Endothelial cell of umbilical vein (primary cell): ENCODE data around the gene TECTB. TPM values are rescaled to one million over a fixed set of nuclear protein-coding genes. Genes with fewer than 3 reads are reported as not detected.

Source experiments
- BruUV-seq: library from RNA; stranded (reverse); fragments of 400-500 nt; replicated peaks from 2 replicates; lab custom pipeline; 2021; lab: Mats Ljungman, UMichigan
- CTCF ChIA-PET: fragments of 300-600, 350-600 bp; sonication (Branson Sonifier 250); formaldehyde crosslinking; loops from one replicate; lab custom pipeline; 2021; ENCODE audit warnings: antibody characterized with exemption, inconsistent platforms; lab: Charles Lee
- POLR2A ChIA-PET: fragments of 300-600, 350-600 bp; sonication (Branson Sonifier 250); formaldehyde crosslinking; loops from one replicate; lab custom pipeline; 2021; ENCODE audit warnings: antibody characterized with exemption, inconsistent platforms; lab: Charles Lee
- DNase-seq: peaks from one replicate; pipeline ENCODE4 v3.0.0-alpha.2; 2011; ENCODE audit warnings: low read depth, low spot score
- FAIRE-seq: peaks from 2 replicates; lab custom pipeline; 2011; peaks lifted over from hg19 to GRCh38; lab: Jason Lieb, UNC
- H2AFZ ChIP-seq: 2 replicates; pipeline ENCODE4 v1.6.0; 2012; ENCODE audit warnings: low read depth, low read length, control low read depth, inconsistent platforms
- H3K27ac ChIP-seq: 2 replicates; pipeline ENCODE4 v1.5.1; 2011; ENCODE audit warnings: low read depth, mild to moderate bottlenecking, control low read depth, low read length, moderate library complexity; ENCODE audit not compliant: insufficient read depth
- H3K27me3 ChIP-seq, 2 experiments: 2 replicates each; pipeline versions ENCODE4 v1.6.0 to v1.6.1; 2011; ENCODE audit warnings: low read length in 2 of 2, mixed read lengths in 1 of 2; ENCODE audit not compliant: control insufficient read depth in 2 of 2, insufficient read depth in 2 of 2
- H3K36me3 ChIP-seq, 2 experiments: 2 replicates in 1 of 2; 3 replicates in 1 of 2; pipeline ENCODE4 v1.5.1; 2011; ENCODE audit warnings: low read length in 2 of 2, mild to moderate bottlenecking in 1 of 2, moderate library complexity in 1 of 2; ENCODE audit not compliant: control insufficient read depth in 2 of 2, insufficient read depth in 2 of 2; ENCODE audit errors: extremely low read depth in 1 of 2
- H3K4me1 ChIP-seq: 3 replicates; pipeline ENCODE4 v1.5.1; 2011; ENCODE audit warnings: mild to moderate bottlenecking, low read length; ENCODE audit not compliant: control insufficient read depth, insufficient read depth; ENCODE audit errors: extremely low read depth
- H3K4me2 ChIP-seq: 2 replicates; pipeline ENCODE4 v1.6.1; 2011; ENCODE audit warnings: low read length, control low read depth, mixed read lengths; ENCODE audit not compliant: insufficient read depth
- H3K4me3 ChIP-seq, 3 experiments: fragments of 200-600 bp in 1 of 3; sonication (generic), shearing (Covaris generic) in 1 of 3; replicated peaks in 1 of 3; 2 replicates each; pipeline ENCODE4 v1.5.1; 2011 to 2016; ENCODE audit warnings: control low read depth in 3 of 3, low read length in 3 of 3, mild to moderate bottlenecking in 2 of 3, inconsistent platforms in 1 of 3, low read depth in 1 of 3, moderate library complexity in 1 of 3; ENCODE audit not compliant: insufficient read depth in 1 of 3
- H3K79me2 ChIP-seq: 2 replicates; pipeline ENCODE4 v1.6.0; 2012; ENCODE audit warnings: low read length, inconsistent platforms; ENCODE audit not compliant: control insufficient read depth, insufficient read depth
- H3K9ac ChIP-seq: replicated peaks from 2 replicates; pipeline ENCODE3; 2011; ENCODE audit warnings: low read length, control low read depth; ENCODE audit not compliant: insufficient read depth; ENCODE audit errors: extremely low read depth
- H3K9me1 ChIP-seq: replicated peaks from 3 replicates; pipeline ENCODE4 v1.6.0; 2011; ENCODE audit warnings: mild to moderate bottlenecking, low read length; ENCODE audit not compliant: control insufficient read depth, insufficient read depth; ENCODE audit errors: extremely low read depth
- H3K9me3 ChIP-seq: replicated peaks from 2 replicates; pipeline ENCODE4 v1.5.1; 2012; ENCODE audit warnings: low read length, inconsistent platforms; ENCODE audit not compliant: control insufficient read depth, insufficient read depth
- H4K20me1 ChIP-seq: replicated peaks from 2 replicates; pipeline ENCODE3; 2011; ENCODE audit warnings: mild to moderate bottlenecking, low read length; ENCODE audit not compliant: control insufficient read depth, insufficient read depth; ENCODE audit errors: extremely low read depth
- CTCF ChIP-seq, 2 donors: IDR thresholded peaks; 1 replicate in 1 of 2; 2 replicates in 1 of 2; pipeline ENCODE4 v1.5.1; 2011; ENCODE audit warnings: low read length in 2 of 2, mild to moderate bottlenecking in 2 of 2, moderate library complexity in 2 of 2, control low read depth in 1 of 2, inconsistent platforms in 1 of 2, low read depth in 1 of 2; ENCODE audit not compliant: insufficient read depth in 1 of 2; ENCODE audit errors: extremely low read depth in 1 of 2
- EZH2 ChIP-seq: IDR thresholded peaks from 2 replicates; pipeline ENCODE4 v1.6.1; 2012; ENCODE audit warnings: borderline replicate concordance, low read depth, mild to moderate bottlenecking, moderate library complexity, low read length, inconsistent platforms; ENCODE audit not compliant: severe bottlenecking
- FOS ChIP-seq: IDR thresholded peaks from 2 replicates; pipeline ENCODE4 v1.6.1; 2011; ENCODE audit warnings: mild to moderate bottlenecking, low read length, moderate library complexity, borderline replicate concordance; ENCODE audit not compliant: insufficient read depth
- GATA2 ChIP-seq: IDR thresholded peaks from 2 replicates; pipeline ENCODE4 v1.7.0; 2011; ENCODE audit warnings: low read depth, mild to moderate bottlenecking, moderate library complexity, mixed read lengths, low read length; ENCODE audit not compliant: insufficient read length, insufficient read depth
- JUN ChIP-seq: IDR thresholded peaks from 2 replicates; pipeline ENCODE4 v1.6.1; 2011; ENCODE audit warnings: borderline replicate concordance, low read depth; ENCODE audit not compliant: insufficient read length, insufficient read depth
- MAX ChIP-seq: IDR thresholded peaks from 2 replicates; pipeline ENCODE4 v1.6.1; 2011; ENCODE audit not compliant: insufficient read depth, insufficient read length
- MYC ChIP-seq: IDR thresholded peaks from one replicate; pipeline ENCODE4 v1.6.1; 2011; ENCODE audit warnings: mild to moderate bottlenecking, low read depth, low read length
- POLR2A ChIP-seq: IDR thresholded peaks from 2 replicates; pipeline ENCODE4 v1.6.1; 2012; ENCODE audit warnings: low read depth, mild to moderate bottlenecking, control low read depth, low read length
- POLR2AphosphoS5 ChIP-seq: IDR thresholded peaks from 2 replicates; pipeline ENCODE4 v1.6.1; 2012; ENCODE audit warnings: low read depth, mild to moderate bottlenecking, control low read depth, low read length, moderate library complexity; ENCODE audit not compliant: insufficient read depth
- dilution Hi-C: fragments of 300-500 bp; cut with MboI; formaldehyde crosslinking; loops from one replicate; pipeline ENCODE4 v1.15.0; 2019; ENCODE audit warnings: low sequenced_read_pairs; ENCODE audit not compliant: extremely low pct_ligation_motif_present
- intact Hi-C: fragments of 100-400 bp; cut with micrococcal nuclease; formaldehyde crosslinking; loops from one replicate; pipeline ENCODE4 v1.10.0; 2022
- polyA plus RNA-seq, 4 experiments: library from polyadenylated mRNA; depleted of rRNA in 3 of 4; stranded (reverse) in 3 of 4; unstranded in 1 of 4; fragments of >200 nt; gene quantifications; 2 replicates each; pipeline versions ENCODE4 v1.2.1 to v1.2.3, GENCODE V29; 2011 to 2012; ENCODE audit warnings: missing spikeins in 1 of 4
- total RNA-seq: library from RNA; stranded (reverse); gene quantifications from 2 replicates; pipeline ENCODE4 v1.2.3, GENCODE V29; 2021

The TECTB gene
- total and polyA plus RNA-seq, 2 donors (not counting 3 experiments of a cell fraction or from before 2014, with no cell fraction given) = not detected

- no peak overlapping the region for H2AFZ ChIP-seq
- FAIRE-seq = no peak
Measured at GRCh38 chr10:112296908-112297331, 13.7 kb downstream of the TECTB start.

More at GRCh38 chr10:112296908-112297331, 13.7 kb downstream of the TECTB start:
- Histone ChIP-seq H3K79me2 (no peaks in the 10 kb centered on the region), H3K9me1 (no peaks in the 10 kb centered on the region), H3K9ac (no peak overlapping the region), H4K20me1 (no peaks in the 10 kb centered on the region), H3K27me3 (peaks cover 0 to 3% of the 10 kb centered on the region in 2 experiments), H3K4me3 (no peak overlapping the region), H3K9me3 (no peaks in the 10 kb centered on the region), H3K27ac (no peak overlapping the region), H3K36me3 (no peaks in the 10 kb centered on the region), H3K4me1 (no peaks in the 10 kb centered on the region), H3K4me2 (no peak overlapping the region)
- no peak for TF ChIP-seq GATA2
- TF ChIP-seq CTCF (IDR thresholded peaks at IDR 0.05; ENCODE audit: extremely low read depth in 1 of 2, insufficient read depth in 1 of 2, low read depth in 1 of 2, low read length in 2 of 2) = no peak
- no peak for TF ChIP-seq MAX
- no peak for TF ChIP-seq JUN
- no peak for TF ChIP-seq EZH2
- TF ChIP-seq FOS = no peak
- TF ChIP-seq MYC = no peak
- no peak for TF ChIP-seq POLR2AphosphoS5
- TF ChIP-seq POLR2A = no peak
- no peak for DNase-seq
- BruUV-seq = no TSS peak
- intact Hi-C loops (no loop called here), dilution Hi-C loops (no loop called here)
- ChIA-PET POLR2A (no interaction called here), CTCF (interaction anchor here (2.1 kb wide), 1 partner anchor 17 kb away, joined by 4 read pairs; no protein-coding TSS in a partner anchor)
